HG02763 (cell line): Measurements from ENCODE around the gene PLEKHJ1.

Experiments
- ATAC-seq: cut with Tn5 transposase; IDR thresholded peaks from one replicate; pipeline ENCODE4 v1.9.1; 2021; ENCODE audit warnings: mild to moderate bottlenecking, moderate library complexity; ENCODE audit not compliant: unreplicated experiment

Gene PLEKHJ1

GRCh38 chr19:2224754-2225349 is 11.3 kb downstream of the PLEKHJ1 start:
- no peak for ATAC-seq

DNA sequence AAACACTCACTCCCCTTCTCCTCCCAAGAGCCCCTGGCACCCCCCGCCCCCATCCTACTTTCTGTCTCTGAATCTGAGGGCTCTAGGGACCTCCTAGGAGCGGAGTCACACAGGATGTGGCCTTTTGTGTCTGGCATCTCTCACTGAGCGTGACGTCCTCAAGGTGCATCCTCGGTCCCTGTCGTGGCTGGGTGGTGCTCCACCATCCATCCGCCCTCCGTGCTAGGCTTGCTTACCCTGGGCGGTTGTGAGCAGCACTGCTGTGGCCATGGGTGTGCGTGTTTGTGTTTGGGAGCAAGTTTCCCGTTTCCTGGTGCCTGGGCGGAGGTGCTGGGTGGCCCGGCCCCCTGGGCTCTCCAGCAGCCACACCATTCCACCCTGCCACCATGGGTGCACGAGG is 12.2 kb downstream of the PLEKHJ1 start:
- no peak for ATAC-seq

GRCh38 chr19:2223391-2223790 is 12.7 kb downstream of the PLEKHJ1 start:
- ATAC-seq: no peak

DNA sequence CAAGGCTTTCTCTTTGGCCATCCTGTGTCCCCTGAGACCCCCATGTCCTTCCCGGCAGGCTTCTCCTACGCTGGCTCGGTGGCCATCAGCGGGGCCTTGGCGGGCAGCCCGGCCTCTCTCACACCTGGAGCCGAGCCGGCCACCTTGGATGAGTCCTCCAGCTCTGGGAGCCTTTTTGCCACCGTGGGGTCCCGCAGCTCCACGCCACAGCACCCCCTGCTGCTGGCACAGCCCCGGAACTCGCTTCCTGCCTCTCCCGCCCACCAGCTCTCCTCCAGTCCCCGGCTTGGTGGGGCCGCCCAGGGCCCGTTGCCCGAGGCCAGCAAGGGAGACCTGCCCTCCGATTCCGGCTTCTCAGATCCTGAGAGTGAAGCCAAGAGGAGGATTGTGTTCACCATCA is 14.2 kb downstream of the PLEKHJ1 start:
- ATAC-seq: no peak

DNA sequence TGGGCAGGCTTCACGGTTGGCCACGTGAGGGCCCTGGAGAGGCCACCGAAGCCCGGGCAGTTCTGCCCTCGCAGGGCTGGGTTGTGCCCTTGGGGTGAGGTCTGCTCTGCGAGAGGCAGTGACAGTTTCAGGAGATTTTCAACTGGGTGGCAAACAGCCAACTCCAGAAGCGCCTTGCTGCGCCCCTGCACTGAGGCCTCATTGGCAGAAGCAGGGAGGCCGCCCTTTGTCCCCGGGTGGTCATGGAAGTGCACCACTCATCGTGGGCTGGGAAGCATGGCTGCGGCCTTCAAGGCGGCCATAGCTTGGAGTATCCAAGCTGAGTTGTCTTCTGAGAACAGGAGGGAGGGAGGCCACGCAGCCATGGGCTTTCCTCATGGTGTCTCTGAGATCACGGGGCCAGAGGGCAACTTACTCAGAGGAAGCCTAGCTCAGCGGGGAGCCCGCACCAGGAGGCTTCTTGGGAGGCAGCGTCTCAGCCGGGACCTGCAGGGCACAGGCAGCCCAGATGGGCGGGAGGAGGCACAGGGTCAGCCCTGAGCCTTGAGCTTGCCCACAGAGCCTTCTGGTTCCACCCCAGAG is 14.8 kb downstream of the PLEKHJ1 start:
- ATAC-seq: no peak

- ATAC-seq: no peak
Observed at GRCh38 chr19:2219726-2220125, 16.4 kb downstream of the PLEKHJ1 start.

DNA sequence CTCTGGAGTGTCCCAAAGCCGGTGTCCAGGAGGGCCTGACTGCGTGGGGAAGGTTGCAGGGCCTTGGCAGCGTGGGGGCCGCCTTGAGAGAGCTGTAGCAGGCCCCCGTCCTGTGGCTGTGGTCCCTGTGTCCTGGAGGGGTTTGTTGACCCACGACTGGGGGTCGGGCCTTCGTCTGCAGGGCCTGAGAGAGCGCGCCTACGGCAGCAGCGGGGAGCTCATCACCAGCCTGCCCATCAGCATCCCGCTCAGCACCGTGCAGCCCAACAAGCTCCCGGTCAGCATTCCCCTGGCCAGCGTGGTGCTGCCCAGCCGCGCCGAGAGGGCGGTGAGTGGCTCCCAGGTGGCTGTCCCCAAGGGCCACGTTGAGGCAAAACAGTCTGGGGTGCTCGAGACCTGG is 18.5 kb downstream of the PLEKHJ1 start:
- ATAC-seq: no peak

GRCh38 chr19:2216361-2217225 is 19.5 kb downstream of the PLEKHJ1 start:
- no peak for ATAC-seq

DNA sequence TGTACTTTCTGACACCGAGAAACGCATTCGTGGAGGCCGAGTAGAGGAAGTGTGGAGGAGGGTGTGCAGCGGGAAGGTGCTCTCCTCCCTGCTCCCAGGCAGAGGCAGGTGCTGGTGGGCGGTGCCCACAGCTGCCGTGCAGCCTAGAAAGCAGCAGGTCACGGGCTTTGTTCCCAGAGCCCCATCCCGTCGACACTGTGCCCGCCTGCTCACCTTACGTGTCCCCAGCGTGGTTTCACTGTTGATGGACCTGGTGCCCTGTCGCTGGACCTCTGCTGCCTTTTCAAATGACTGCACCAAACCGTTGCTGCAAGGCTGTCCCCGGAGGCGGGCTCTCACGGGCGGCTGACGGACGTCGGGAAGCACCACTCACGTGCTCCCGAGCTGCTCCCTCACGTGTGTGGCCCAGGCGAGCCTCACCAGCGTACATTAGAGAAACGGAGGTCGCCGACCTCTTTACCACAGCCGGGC is 20.8 kb downstream of the PLEKHJ1 start:
- no peak for ATAC-seq

DNA sequence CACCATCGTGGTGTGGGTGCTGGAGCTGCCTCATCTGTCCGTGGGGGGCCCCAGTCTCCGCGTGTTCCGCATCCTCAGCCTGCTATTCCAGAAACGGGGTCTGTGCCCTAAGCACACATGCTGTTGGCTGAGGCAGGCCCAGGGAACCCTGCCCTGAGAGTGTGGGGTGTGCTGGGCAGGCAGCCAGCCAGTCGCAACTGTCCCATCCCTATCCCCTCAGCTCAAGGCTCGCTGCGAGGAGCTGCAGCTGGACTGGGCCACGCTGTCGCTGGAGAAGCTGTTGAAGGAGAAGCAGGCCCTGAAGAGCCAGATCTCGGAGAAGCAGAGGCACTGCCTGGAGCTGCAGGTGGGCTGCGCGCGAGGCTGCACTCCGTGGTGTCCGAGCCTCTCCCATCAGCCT is 21.9 kb downstream of the PLEKHJ1 start:
- no peak for ATAC-seq

DNA sequence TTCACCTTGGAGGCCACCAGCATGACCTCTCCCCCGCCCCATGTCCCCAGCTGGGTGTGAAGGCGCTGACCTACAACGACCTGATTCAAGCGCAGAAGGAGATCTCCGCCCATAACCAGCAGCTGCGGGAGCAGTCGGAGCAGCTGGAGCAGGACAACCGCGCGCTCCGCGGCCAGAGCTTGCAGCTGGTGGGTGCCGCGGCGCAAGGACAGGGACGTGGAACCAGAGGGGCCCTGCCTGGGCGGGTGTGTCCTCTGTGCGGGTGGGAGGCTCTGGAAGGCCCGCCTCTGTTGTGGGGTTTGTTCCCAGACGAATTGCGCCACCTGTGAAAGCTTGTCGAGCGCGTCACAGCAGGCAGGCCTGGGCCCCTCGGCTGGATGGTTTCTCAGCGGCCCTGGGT is 22.3 kb downstream of the PLEKHJ1 start:
- no peak for ATAC-seq

GRCh38 chr19:2212861-2213711 is 23.0 kb downstream of the PLEKHJ1 start:
- no peak for ATAC-seq

DNA sequence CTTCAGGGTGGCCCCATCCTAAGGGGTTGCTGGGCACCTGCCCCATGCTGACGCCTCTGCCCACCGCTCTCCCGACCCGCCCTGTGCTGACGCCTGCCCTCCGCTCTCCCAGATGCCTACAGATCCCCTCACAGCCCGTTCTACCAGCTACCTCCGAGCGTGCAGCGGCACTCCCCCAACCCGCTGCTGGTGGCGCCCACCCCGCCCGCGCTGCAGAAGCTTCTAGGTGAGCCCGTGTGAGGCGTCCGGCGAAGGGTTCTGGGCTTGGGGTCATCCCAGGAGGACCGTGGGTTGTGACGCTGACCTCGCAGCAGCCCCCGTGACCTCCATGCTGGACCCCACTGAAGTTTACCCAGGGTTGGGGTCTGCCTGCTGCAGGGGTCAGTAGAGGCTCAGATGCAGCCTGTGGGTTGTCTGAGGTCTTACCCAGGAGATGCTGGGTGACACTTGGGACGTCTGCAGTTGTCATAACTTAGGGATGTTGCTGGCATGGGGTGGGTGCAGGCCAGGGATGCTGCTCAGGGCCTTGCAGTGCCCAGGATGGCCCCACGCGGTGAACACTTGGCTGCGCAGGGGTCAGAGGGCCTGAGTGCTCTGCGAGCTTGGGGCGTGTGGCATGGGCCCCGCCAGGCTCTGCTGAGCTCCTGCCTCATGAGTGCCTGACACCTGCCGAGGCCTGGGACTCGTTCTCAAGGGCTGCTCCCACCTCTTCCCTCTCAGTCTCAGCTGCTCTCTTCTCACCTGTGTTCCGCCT is 25.0 kb downstream of the PLEKHJ1 start:
- no peak for ATAC-seq

- no peak for ATAC-seq
Observed at GRCh38 chr19:2210206-2210605, 25.9 kb downstream of the PLEKHJ1 start.

DNA sequence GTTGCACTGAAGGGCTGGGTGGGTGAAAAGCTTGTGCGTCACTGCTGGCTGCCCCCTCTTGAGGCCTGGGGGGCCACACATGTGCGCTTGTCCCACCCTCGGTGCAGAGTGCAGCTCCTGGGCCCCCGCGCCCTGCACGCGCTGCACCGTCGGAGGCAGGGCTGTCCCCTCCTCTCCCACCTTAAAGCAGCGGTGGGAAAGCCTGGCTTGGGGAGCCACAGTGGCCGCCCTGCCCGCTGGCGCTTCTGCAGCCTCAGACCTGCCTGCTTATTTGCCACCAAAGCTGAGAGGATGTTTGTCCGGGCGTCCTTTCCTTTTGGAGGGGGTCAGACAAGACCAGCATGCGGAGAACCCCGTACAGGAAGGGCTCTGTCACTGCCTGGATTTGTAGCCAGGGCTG is 26.7 kb downstream of the PLEKHJ1 start:
- no peak for ATAC-seq

DNA sequence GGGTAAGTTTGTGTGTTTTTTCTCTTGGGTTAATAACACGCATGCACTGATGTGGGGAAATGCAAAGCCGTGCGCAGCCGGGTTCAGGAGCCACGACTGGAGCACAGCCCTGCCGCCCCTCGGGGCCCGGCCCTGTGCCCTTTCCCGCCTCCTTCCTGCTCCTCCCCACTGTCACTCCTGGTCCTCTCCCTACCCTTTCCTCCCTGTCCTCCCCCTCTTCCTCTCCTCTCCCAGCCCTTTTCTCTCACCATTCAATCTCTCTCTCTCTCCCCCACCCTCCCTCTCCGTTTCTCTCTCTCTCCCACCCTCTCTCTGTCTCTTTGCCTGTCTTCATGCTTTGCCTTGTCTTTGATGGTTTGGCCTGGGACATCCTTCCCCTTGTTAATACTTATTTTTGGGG is 27.2 kb downstream of the PLEKHJ1 start:
- no peak for ATAC-seq

DNA sequence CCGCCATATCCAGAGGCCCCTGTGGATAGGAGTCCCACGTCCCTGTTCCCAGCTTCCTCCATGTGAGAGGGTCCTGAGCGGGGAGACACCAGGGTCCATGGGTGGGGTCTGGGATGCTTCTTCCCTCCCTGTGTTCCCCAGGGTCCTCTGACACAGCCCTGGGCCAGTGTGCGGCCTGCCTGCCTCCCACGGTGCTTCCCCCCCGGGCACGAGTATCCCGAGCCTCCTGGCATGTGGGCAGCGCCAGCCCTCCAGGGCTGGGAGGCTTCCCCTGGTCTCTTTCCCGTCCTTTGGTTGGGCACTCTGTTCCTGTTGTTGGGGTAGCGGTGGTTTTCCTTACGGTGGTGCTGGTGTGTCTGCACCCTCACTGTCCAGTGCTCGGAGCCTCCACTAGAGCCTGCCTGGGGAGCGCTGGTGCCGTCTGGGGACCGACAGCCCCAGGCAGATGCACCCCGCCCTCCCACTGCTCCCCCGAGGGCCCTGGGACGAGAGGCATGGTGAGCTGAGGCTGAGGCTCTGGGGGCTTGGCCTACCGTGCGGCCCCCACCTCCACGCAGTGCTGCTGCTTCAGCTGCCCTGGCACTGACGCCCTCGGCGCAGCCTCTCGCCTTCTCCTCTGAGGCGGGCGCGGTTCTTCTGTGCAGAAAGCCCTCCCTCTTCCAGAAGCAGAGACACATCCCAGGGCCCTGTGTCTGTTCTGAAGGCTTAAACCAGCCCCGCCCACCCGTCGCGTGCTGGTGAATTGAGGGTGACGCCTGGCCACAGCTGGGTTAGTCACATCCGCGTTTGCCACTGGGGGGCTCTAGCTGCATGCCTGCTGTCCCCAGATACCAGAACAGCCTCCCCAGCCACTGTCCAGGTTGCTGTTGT is 27.9 kb downstream of the PLEKHJ1 start:
- ATAC-seq: no peak

DNA sequence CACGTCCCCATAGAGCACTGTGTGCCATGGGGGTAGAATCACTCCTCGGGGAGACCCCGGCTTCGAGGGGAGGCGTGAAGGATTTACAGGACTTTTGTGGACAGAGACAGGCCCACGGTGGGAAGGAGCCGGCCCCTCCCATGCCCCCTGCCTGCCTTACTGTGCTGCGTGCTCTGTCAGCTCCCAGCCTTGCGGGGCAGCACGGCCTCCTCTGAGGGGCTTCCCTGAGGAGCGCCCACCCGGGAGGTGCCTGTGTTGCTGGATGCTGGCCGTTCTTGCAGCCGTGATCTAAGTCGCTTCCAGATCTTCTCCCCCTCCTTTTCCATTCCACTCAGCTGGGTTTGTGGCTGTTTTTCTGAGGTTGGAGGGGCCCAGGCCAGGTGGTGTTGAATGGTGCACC is 29.1 kb downstream of the PLEKHJ1 start:
- no peak for ATAC-seq

DNA sequence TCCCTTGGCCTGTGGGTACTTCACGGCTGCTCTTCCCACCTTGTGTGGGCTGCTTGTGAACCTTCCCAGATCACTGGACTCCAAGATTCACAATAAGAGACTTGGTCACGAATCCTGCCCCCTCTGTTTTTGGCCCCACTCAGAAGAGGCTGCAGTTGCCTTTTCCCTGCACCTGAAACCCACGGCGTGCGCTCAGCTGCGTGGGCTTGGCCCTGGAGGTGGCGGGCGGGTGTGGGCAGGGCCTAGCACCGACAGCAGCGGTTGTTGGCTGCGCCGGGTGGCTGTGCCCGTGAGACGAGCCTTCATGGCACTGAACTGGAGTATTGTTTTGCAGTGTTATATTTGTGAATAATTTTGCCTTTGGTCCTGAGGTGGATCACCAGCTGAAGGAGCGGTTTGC is 33.8 kb downstream of the PLEKHJ1 start:
- no peak for ATAC-seq
